Measurements from ENCODE around the gene RPRD1B.

DNA sequence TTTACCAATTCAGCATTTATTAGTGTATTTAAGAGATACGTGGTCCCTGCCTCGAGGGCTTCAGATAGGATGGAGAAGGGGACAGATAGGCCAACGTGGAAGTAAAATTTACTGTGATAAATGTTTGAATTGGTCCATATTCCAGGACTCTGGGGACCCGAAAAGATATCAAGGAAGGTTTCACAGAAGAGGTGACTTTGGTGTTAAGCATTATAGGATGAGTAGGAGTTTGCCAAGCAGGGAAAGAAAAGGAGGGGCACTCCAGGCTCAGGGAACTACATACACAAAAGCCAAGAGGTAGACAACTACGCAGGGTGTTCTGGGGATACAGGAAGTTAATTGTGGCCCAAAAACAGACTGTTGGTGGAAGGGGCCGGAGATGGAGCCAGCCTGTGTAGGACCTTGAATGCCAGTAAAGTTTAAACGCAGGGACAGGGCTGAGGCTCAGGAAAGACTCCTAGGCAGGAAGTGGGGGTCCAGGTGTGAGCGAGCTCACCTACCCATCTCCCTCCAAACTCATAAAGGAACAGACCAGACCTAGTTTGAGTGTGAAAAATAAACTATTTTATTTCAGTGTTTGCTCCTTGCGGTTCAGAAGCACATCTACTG lies 94.5 kb downstream of the RPRD1B start:
- TF ChIP-seq, protein P1, sequence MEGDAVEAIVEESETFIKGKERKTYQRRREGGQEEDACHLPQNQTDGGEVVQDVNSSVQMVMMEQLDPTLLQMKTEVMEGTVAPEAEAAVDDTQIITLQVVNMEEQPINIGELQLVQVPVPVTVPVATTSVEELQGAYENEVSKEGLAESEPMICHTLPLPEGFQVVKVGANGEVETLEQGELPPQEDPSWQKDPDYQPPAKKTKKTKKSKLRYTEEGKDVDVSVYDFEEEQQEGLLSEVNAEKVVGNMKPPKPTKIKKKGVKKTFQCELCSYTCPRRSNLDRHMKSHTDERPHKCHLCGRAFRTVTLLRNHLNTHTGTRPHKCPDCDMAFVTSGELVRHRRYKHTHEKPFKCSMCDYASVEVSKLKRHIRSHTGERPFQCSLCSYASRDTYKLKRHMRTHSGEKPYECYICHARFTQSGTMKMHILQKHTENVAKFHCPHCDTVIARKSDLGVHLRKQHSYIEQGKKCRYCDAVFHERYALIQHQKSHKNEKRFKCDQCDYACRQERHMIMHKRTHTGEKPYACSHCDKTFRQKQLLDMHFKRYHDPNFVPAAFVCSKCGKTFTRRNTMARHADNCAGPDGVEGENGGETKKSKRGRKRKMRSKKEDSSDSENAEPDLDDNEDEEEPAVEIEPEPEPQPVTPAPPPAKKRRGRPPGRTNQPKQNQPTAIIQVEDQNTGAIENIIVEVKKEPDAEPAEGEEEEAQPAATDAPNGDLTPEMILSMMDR (IDR thresholded peaks at IDR 0.05; ENCODE audit: low read depth, low read length) = no peak
- no peak for TF ChIP-seq EZH2phosphoT487 (IDR thresholded peaks at IDR 0.05; ENCODE audit: low read depth)

Measured in OCI-LY3 (cell line).